ENCODE data around the gene MYO7B.

The MYO7B gene

GRCh38 chr2:127575941-127576432 is 40.5 kb downstream of the MYO7B start:
- no peak for DNase-seq

GRCh38 chr2:127576433-127577207 is 41.1 kb downstream of the MYO7B start:
- no peak for DNase-seq

- no peak for DNase-seq
Observed at GRCh38 chr2:127577208-127577475, 41.7 kb downstream of the MYO7B start.

GRCh38 chr2:127577503-127577902 is 42.0 kb downstream of the MYO7B start:
- DNase-seq = no peak

- DNase-seq = no peak
Observed at GRCh38 chr2:127577973-127578372, 42.5 kb downstream of the MYO7B start.

GRCh38 chr2:127578411-127578810 is 42.9 kb downstream of the MYO7B start:
- no peak for DNase-seq

GRCh38 chr2:127579231-127579630 is 43.7 kb downstream of the MYO7B start:
- DNase-seq = no peak

GRCh38 chr2:127580167-127581049 is 44.9 kb downstream of the MYO7B start:
- no peak for DNase-seq

- DNase-seq = no peak
Observed at GRCh38 chr2:127581050-127581345, 45.5 kb downstream of the MYO7B start.

- no peak for DNase-seq
Observed at GRCh38 chr2:127581516-127582490, 46.3 kb downstream of the MYO7B start.

GRCh38 chr2:127582863-127583861 is 47.7 kb downstream of the MYO7B start:
- DNase-seq = no peak

- DNase-seq = no peak
Observed at GRCh38 chr2:127584047-127584446, 48.6 kb downstream of the MYO7B start.

- DNase-seq = no peak
Observed at GRCh38 chr2:127584516-127585033, 49.1 kb downstream of the MYO7B start.

GRCh38 chr2:127585270-127585807 is 49.9 kb downstream of the MYO7B start:
- DNase-seq = no peak

- no peak for DNase-seq
Observed at GRCh38 chr2:127586136-127586535, 50.7 kb downstream of the MYO7B start.

GRCh38 chr2:127586746-127587295 is 51.3 kb downstream of the MYO7B start:
- no peak for DNase-seq

GRCh38 chr2:127588241-127588640 is 52.8 kb downstream of the MYO7B start:
- DNase-seq = no peak

GRCh38 chr2:127589358-127589757 is 53.9 kb downstream of the MYO7B start:
- no peak for DNase-seq

- no peak for DNase-seq
Observed at GRCh38 chr2:127589841-127590240, 54.4 kb downstream of the MYO7B start.

- no peak for DNase-seq
Observed at GRCh38 chr2:127590386-127591190, 55.1 kb downstream of the MYO7B start.
